Mesothelial cell of epicardium (in vitro differentiated cells): ENCODE measurements around the gene SNORC. TPM values are rescaled to one million over a fixed set of nuclear protein-coding genes. Genes with fewer than 3 reads are reported as not detected.

Experiments used
- DNase-seq, 2 experiments: peaks; one replicate each; pipeline ENCODE4 v3.0.0; 2021; ENCODE audit warnings: low spot score in 2 of 2; ENCODE audit not compliant: unreplicated experiment in 2 of 2
- H3K27ac Mint-ChIP-seq: 2 replicates; pipeline ENCODE4 v1.8.0; 2021; ENCODE audit warnings: mixed read lengths
- H3K27me3 Mint-ChIP-seq: 2 replicates; pipeline ENCODE4 v1.8.0; 2021; ENCODE audit warnings: low read depth, mixed read lengths
- H3K36me3 Mint-ChIP-seq: 2 replicates; pipeline ENCODE4 v1.8.0; 2021; ENCODE audit warnings: mixed read lengths
- H3K4me1 Mint-ChIP-seq: 2 replicates; pipeline ENCODE4 v1.8.0; 2021; ENCODE audit warnings: mixed read lengths
- H3K4me3 Mint-ChIP-seq: 2 replicates; pipeline ENCODE4 v1.8.0; 2021; ENCODE audit warnings: mild to moderate bottlenecking, moderate library complexity, mixed read lengths
- H3K9me3 Mint-ChIP-seq: 2 replicates; pipeline ENCODE4 v1.8.0; 2021; ENCODE audit warnings: mixed read lengths
- CTCF ChIP-seq: fragments of 200-600 bp; sonication (generic); IDR thresholded peaks from one replicate; pipeline ENCODE4 v1.5.0; 2021; ENCODE audit warnings: antibody characterized with exemption; ENCODE audit not compliant: unreplicated experiment
- total RNA-seq: library from RNA; stranded (reverse); gene quantifications from 3 replicates; pipeline ENCODE4 v1.2.1, GENCODE V29; 2021

SNORC gene
- total RNA-seq, 1 donor from 2014 or later, result 4.1 TPM

GRCh38 chr2:232882085-232882484 lies 12.0 kb downstream of the SNORC start:
- no peak for TF ChIP-seq CTCF
- no peak overlapping the region for H3K27ac Mint-ChIP-seq
- peaks cover 5% of the 10 kb centered on the region for H3K27me3 Mint-ChIP-seq

GRCh38 chr2:232882505-232883115 lies 12.5 kb downstream of the SNORC start:
- Mint-ChIP-seq H3K4me3 (no peak overlapping the region), H3K27ac (no peak overlapping the region), H3K27me3 (peaks cover 3% of the 10 kb centered on the region), H3K9me3 (no peaks in the 10 kb centered on the region), H3K4me1 (peaks cover 15% of the 10 kb centered on the region), H3K36me3 (no peaks in the 10 kb centered on the region)
- no peak for DNase-seq
- no peak for TF ChIP-seq CTCF

More at GRCh38 chr2:232882085-232882484, 12.0 kb downstream of the SNORC start:
- Mint-ChIP-seq H3K4me1 (peaks cover 14% of the 10 kb centered on the region), H3K9me3 (no peaks in the 10 kb centered on the region), H3K36me3 (no peaks in the 10 kb centered on the region), H3K4me3 (no peak overlapping the region)
- no peak for DNase-seq

DNA sequence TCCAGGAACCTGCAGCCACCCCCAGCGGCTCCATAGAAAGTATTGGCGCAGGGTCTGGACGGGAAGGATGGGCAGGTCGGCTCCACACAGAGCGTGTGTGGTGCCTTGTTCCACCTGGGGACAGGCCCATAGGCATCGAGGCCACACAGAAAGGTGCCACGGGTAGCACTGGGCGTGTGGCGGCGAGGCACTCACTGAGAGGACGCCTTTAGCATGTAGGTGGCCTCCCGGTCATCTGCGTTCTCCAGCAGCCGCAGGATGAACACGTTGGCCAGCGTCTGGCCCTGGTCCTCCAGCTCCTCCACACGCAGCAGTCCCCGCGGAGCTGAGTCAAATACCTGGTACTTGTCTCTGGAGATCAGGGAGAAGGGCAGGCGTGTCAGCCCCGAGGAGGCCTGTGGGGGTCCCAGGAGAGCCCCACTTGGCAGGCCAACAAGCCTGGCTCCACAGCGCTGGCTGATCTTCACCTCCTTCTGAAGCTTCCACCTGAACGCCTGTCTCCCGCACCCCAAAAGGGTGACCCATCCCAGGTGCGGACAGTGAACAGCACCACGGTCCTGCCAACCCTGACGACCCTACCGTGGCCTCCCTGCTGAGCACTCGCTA lies 13.2 kb downstream of the SNORC start:
- no peak overlapping the region for H3K27ac Mint-ChIP-seq
- H3K4me1 Mint-ChIP-seq, result peaks cover 15% of the 10 kb centered on the region
- no peaks in the 10 kb centered on the region for H3K36me3 Mint-ChIP-seq
- DNase-seq, result no peak
- no peaks in the 10 kb centered on the region for H3K9me3 Mint-ChIP-seq
- no peaks in the 10 kb centered on the region for H3K27me3 Mint-ChIP-seq
- no peak overlapping the region for H3K4me3 Mint-ChIP-seq
- no peak for TF ChIP-seq CTCF

- no peaks in the 10 kb centered on the region for H3K27me3 Mint-ChIP-seq
- no peak overlapping the region for H3K4me3 Mint-ChIP-seq
- TF ChIP-seq CTCF, result no peak
- H3K27ac Mint-ChIP-seq, result no peak overlapping the region
- no peaks in the 10 kb centered on the region for H3K9me3 Mint-ChIP-seq
- H3K4me1 Mint-ChIP-seq, result peaks cover 15% of the 10 kb centered on the region
- DNase-seq, result no peak
- no peaks in the 10 kb centered on the region for H3K36me3 Mint-ChIP-seq
Observed at GRCh38 chr2:232884001-232884421, 13.9 kb downstream of the SNORC start.

DNA sequence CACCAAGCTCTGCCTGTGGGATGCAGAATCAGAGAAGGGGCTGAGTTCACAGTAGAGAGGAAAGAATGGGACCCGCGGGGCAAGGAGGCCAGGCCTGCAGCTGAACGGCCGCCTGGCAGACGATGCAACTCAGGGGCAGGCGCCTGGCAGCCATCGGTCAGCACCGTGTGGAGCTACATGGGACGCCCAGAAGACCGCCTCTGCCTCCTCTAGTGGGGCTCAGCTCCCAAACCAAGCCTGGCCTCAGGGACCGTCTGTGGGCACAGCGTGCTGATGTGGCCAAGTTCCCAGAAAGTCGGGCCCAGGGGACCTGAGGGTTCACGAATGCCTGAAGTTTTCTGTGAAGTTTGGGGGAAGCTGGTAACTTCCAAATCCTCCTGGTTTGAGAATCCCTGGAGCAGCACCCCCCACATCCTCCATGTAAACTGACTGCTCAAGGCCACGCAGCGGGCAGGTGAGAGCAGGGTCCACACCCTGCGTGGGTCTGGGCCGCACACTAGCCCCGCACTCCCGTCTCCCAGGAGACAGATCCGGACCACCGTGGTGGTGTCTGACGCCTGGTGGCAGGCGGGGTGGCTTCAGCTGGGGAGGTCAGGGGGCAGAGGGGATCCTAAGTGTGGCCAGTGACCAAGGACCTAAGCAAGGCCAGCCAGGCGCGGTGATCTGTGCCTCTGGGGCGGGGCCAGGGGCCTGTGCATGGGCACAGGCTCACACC lies 14.6 kb downstream of the SNORC start:
- Mint-ChIP-seq H3K9me3 (no peaks in the 10 kb centered on the region), H3K4me3 (no peak overlapping the region), H3K27me3 (no peaks in the 10 kb centered on the region), H3K27ac (no peak overlapping the region), H3K36me3 (no peaks in the 10 kb centered on the region), H3K4me1 (peaks cover 15% of the 10 kb centered on the region)
- no peak for DNase-seq
- no peak for TF ChIP-seq CTCF
